ENCODE measurements around the gene PPP3CA. TPM values are rescaled to one million over a fixed set of nuclear protein-coding genes. Genes with fewer than 3 reads are reported as not detected.

The PPP3CA gene
- total and polyA plus RNA-seq, 2 of the 13 experiments (the other 11 are each of a cell fraction or from before 2014, with no cell fraction given), result 4.8 to 13.2 TPM

DNA sequence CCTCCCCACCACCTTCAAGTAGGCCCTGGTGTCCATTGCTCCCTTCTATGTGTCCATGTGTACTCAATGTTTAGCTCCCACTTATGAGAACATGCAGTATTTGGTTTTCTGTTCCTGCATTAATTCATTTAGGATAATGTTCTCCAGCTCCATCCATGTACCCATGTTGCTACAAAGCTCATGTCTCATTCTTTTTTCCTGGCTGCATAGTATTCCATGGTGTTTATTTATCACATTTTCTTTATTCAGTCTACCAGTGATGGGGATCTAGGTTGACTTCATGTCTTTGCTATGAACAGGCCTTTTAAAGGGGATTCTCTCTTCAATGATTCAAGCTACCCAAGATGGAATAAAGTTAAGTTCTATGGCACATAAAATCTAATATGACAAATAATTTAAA lies 119.6 kb downstream of the PPP3CA start:
- intact Hi-C loops (cut with micrococcal nuclease; ENCODE audit: unreplicated experiment) (no loop called here), in situ Hi-C loops (cut with HindIII; ENCODE audit: extremely low pct_ligation_motif_present, low pct_unique_long_range_greater_than_20kb) (no loop called here)
- Histone ChIP-seq H3K27me3 (ENCODE audit: control insufficient read depth in 1 of 2, insufficient read depth in 2 of 2, low read length in 2 of 2) (no peaks in the 10 kb centered on the region), H3K9me3 (ENCODE audit: low read length) (no peaks in the 10 kb centered on the region), H3K79me2 (ENCODE audit: insufficient read depth, low read length) (peaks cover 2% of the 10 kb centered on the region), H3K27ac (ENCODE audit: extremely low read length, insufficient read depth, low read length) (no peak overlapping the region), H2AFZ (ENCODE audit: low read length) (no peak overlapping the region), H3K9ac (ENCODE audit: insufficient read depth, low read depth, low read length) (no peak overlapping the region), H3K4me3 (replicated peaks in 1 of 3; ENCODE audit: insufficient read depth in 1 of 3, low read depth in 2 of 3, low read length in 3 of 3) (no peak overlapping the region), H3K4me1 (ENCODE audit: insufficient read depth, low read length) (no peaks in the 10 kb centered on the region), H3K4me2 (ENCODE audit: low read depth, low read length) (no peak overlapping the region), H3K36me3 (replicated peaks in 1 of 2; ENCODE audit: control insufficient read depth in 1 of 2, insufficient read depth in 2 of 2, low read length in 2 of 2) (no peaks in the 10 kb centered on the region), H4K20me1 (ENCODE audit: insufficient read depth, low read length) (no peaks in the 10 kb centered on the region)
- DNase-seq (ENCODE audit: low spot score), result no peak
- no TSS peak for BruUV-seq (replicated peaks)
- TF ChIP-seq, protein P1, sequence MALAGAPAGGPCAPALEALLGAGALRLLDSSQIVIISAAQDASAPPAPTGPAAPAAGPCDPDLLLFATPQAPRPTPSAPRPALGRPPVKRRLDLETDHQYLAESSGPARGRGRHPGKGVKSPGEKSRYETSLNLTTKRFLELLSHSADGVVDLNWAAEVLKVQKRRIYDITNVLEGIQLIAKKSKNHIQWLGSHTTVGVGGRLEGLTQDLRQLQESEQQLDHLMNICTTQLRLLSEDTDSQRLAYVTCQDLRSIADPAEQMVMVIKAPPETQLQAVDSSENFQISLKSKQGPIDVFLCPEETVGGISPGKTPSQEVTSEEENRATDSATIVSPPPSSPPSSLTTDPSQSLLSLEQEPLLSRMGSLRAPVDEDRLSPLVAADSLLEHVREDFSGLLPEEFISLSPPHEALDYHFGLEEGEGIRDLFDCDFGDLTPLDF (CRISPR knock-in tag; IDR thresholded peaks at IDR 0.05), result no peak
- TF ChIP-seq, protein P2, sequence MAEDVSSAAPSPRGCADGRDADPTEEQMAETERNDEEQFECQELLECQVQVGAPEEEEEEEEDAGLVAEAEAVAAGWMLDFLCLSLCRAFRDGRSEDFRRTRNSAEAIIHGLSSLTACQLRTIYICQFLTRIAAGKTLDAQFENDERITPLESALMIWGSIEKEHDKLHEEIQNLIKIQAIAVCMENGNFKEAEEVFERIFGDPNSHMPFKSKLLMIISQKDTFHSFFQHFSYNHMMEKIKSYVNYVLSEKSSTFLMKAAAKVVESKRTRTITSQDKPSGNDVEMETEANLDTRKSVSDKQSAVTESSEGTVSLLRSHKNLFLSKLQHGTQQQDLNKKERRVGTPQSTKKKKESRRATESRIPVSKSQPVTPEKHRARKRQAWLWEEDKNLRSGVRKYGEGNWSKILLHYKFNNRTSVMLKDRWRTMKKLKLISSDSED (CRISPR knock-in tag; IDR thresholded peaks at IDR 0.05), result no peak
- TF ChIP-seq, protein P3, sequence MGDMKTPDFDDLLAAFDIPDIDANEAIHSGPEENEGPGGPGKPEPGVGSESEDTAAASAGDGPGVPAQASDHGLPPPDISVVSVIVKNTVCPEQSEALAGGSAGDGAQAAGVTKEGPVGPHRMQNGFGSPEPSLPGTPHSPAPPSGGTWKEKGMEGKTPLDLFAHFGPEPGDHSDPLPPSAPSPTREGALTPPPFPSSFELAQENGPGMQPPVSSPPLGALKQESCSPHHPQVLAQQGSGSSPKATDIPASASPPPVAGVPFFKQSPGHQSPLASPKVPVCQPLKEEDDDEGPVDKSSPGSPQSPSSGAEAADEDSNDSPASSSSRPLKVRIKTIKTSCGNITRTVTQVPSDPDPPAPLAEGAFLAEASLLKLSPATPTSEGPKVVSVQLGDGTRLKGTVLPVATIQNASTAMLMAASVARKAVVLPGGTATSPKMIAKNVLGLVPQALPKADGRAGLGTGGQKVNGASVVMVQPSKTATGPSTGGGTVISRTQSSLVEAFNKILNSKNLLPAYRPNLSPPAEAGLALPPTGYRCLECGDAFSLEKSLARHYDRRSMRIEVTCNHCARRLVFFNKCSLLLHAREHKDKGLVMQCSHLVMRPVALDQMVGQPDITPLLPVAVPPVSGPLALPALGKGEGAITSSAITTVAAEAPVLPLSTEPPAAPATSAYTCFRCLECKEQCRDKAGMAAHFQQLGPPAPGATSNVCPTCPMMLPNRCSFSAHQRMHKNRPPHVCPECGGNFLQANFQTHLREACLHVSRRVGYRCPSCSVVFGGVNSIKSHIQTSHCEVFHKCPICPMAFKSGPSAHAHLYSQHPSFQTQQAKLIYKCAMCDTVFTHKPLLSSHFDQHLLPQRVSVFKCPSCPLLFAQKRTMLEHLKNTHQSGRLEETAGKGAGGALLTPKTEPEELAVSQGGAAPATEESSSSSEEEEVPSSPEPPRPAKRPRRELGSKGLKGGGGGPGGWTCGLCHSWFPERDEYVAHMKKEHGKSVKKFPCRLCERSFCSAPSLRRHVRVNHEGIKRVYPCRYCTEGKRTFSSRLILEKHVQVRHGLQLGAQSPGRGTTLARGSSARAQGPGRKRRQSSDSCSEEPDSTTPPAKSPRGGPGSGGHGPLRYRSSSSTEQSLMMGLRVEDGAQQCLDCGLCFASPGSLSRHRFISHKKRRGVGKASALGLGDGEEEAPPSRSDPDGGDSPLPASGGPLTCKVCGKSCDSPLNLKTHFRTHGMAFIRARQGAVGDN (CRISPR knock-in tag; IDR thresholded peaks at IDR 0.05), result no peak
- TF ChIP-seq, protein P4, sequence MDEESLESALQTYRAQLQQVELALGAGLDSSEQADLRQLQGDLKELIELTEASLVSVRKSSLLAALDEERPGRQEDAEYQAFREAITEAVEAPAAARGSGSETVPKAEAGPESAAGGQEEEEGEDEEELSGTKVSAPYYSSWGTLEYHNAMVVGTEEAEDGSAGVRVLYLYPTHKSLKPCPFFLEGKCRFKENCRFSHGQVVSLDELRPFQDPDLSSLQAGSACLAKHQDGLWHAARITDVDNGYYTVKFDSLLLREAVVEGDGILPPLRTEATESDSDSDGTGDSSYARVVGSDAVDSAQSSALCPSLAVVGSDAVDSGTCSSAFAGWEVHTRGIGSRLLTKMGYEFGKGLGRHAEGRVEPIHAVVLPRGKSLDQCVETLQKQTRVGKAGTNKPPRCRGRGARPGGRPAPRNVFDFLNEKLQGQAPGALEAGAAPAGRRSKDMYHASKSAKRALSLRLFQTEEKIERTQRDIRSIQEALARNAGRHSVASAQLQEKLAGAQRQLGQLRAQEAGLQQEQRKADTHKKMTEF (CRISPR knock-in tag; IDR thresholded peaks at IDR 0.05), result no peak
- no peak for TF ChIP-seq TCF12 (IDR thresholded peaks at IDR 0.05)
- TF ChIP-seq TCF12 (CRISPR knock-in tag; IDR thresholded peaks at IDR 0.05), result no peak
- POLR2A ChIA-PET, result no interaction called here
- ATAC-seq, result no peak
- CTCF ChIA-PET (ENCODE audit: low intra/inter-chr PET ratio, low total read pairs), result no interaction called here
- no peak for FAIRE-seq
